GM21528 (cell line): ENCODE data around the gene FUT3.

Experiments
- ATAC-seq: cut with Tn5 transposase; IDR thresholded peaks from one replicate; pipeline ENCODE4 v1.9.1; 2021; ENCODE audit warnings: mild to moderate bottlenecking, moderate library complexity; ENCODE audit not compliant: unreplicated experiment, low FRiP score

Gene FUT3

GRCh38 chr19:5804516-5805461 lies 46.5 kb downstream of the FUT3 start, which contains the start of gene NRTN:
NRTN (plus strand) TSS chr19:5805067; CDS start chr19:5824166, 19,099 bp downstream.
- ATAC-seq: no peak

DNA sequence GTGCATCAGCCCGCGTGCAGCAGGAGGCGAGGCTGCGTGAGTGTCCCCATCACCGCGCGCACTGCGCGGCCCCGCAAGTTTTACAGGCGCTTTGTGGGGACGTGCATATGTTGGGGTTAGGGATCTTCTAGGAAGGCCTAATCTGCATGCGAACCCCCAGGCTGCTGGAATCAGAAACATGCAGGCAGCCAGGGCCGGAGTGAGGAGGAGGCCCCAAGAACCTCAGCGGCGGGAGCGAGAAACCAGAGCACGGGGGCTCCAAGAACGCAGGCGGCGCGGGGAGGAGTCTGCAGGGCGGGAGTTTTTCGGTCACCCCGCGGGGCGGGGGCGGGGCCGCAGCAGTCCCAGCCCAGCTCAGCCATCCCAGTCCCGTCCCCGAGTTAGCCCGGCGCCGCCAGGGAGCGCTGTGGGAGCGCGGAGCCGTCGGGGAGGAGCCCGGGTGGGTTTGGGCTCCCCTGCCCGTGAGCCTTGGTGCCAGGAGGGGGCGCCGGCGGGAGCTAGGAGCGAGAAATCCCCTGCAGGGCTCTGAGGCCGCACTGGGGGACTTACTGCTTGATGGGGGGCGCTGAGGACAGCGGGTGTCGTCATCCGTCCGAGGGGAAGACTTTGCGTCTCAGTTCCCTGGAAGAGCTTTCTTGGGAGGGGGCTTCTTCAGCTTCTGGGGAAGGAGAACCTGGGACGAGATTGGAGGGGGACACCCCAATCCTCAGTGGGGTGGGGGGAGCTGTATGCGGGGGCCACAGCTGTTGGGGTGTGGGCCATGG lies 47.3 kb downstream of the FUT3 start:
- ATAC-seq: peak; percentile 63

DNA sequence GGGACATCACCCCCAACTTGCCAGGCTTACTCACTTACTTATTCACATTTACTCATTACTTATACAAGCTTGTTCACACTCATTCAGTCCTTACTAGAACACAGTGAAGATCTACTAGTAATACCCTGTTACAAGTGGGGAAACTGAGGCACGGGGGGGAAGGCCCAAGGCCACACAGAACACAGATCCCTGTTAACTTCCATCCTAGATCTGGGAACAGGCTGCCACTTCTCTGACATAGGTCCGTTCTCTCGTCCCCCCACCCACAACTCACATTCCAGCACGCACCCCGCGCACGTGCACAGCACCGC lies 47.9 kb downstream of the FUT3 start:
- ATAC-seq: no peak

- ATAC-seq: no peak
Observed at GRCh38 chr19:5801796-5802619, 49.2 kb downstream of the FUT3 start.

- no peak for ATAC-seq
Observed at GRCh38 chr19:5800361-5801270, 50.6 kb downstream of the FUT3 start.

- no peak for ATAC-seq
Observed at GRCh38 chr19:5799247-5800241, 51.7 kb downstream of the FUT3 start.

GRCh38 chr19:5798244-5798643 lies 53.0 kb downstream of the FUT3 start:
- no peak for ATAC-seq

GRCh38 chr19:5795382-5795919 lies 55.8 kb downstream of the FUT3 start:
- ATAC-seq: no peak

- ATAC-seq: no peak
Observed at GRCh38 chr19:5793188-5793587, 58.1 kb downstream of the FUT3 start.
